ENCODE results near the gene CYP4F3.

CYP4F3 gene

GRCh38 chr19:15651791-15652190 is 11.1 kb downstream of the CYP4F3 start:
- no peaks in the 10 kb centered on the region for H3K9me3 ChIP-seq (ENCODE audit: severe bottlenecking)

GRCh38 chr19:15652559-15653278 is 12.0 kb downstream of the CYP4F3 start:
- no peaks in the 10 kb centered on the region for H3K9me3 ChIP-seq (ENCODE audit: severe bottlenecking)
- no peak overlapping the region for H3K4me3 ChIP-seq (ENCODE audit: low read depth, low read length)
- no peak for DNase-seq
- no peak for TF ChIP-seq CTCF (IDR thresholded peaks at IDR 0.05; ENCODE audit: low read depth, low read length)
- H3K36me3 ChIP-seq = no peaks in the 10 kb centered on the region
- peaks cover 33% of the 10 kb centered on the region for H3K27me3 ChIP-seq (ENCODE audit: insufficient read depth, low read depth, severe bottlenecking)
- no peak overlapping the region for H3K27ac ChIP-seq

More at GRCh38 chr19:15651791-15652190, 11.1 kb downstream of the CYP4F3 start:
- no peaks in the 10 kb centered on the region for H3K36me3 ChIP-seq
- no peak overlapping the region for H3K27ac ChIP-seq
- no peak for TF ChIP-seq CTCF (IDR thresholded peaks at IDR 0.05; ENCODE audit: low read depth, low read length)
- DNase-seq = no peak
- H3K4me3 ChIP-seq (ENCODE audit: low read depth, low read length) = no peak overlapping the region
- H3K27me3 ChIP-seq (ENCODE audit: insufficient read depth, low read depth, severe bottlenecking) = peaks cover 28% of the 10 kb centered on the region

GRCh38 chr19:15656467-15656866 is 15.8 kb downstream of the CYP4F3 start:
- no peak for DNase-seq
- Histone ChIP-seq H3K27ac (no peak overlapping the region), H3K36me3 (no peaks in the 10 kb centered on the region), H3K27me3 (ENCODE audit: insufficient read depth, low read depth, severe bottlenecking) (peaks cover 25% of the 10 kb centered on the region), H3K4me3 (ENCODE audit: low read depth, low read length) (no peak overlapping the region), H3K9me3 (ENCODE audit: severe bottlenecking) (no peaks in the 10 kb centered on the region)
- no peak for TF ChIP-seq CTCF (IDR thresholded peaks at IDR 0.05; ENCODE audit: low read depth, low read length)

GRCh38 chr19:15663247-15663646 is 22.6 kb downstream of the CYP4F3 start:
- no peak for DNase-seq
- Histone ChIP-seq H3K4me3 (ENCODE audit: low read depth, low read length) (no peak overlapping the region), H3K9me3 (ENCODE audit: severe bottlenecking) (no peaks in the 10 kb centered on the region), H3K27me3 (ENCODE audit: insufficient read depth, low read depth, severe bottlenecking) (peaks cover 26% of the 10 kb centered on the region), H3K27ac (no peak overlapping the region), H3K36me3 (no peaks in the 10 kb centered on the region)
- TF ChIP-seq CTCF (IDR thresholded peaks at IDR 0.05; ENCODE audit: low read depth, low read length) = no peak

DNA sequence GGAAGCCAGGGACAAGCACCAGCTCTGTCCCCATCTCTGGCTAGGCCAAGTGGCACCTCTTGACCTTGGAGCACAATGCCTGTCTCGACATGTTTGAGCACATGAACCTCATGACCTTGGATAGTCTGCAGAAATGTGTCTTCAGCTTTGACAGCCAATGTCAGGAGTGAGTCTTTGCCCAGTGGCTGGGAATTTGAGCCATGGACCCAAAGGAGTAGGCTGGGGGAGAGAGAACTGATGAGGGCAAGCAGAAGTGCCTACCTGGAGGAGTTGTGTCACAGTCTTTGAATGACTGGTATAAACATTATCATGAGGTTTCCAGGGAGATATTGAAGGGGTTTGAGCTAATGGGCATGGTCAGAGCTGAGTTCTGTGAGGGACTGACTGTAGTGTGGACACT is 25.5 kb downstream of the CYP4F3 start:
- no peaks in the 10 kb centered on the region for H3K36me3 ChIP-seq
- peaks cover 38% of the 10 kb centered on the region for H3K27me3 ChIP-seq (ENCODE audit: insufficient read depth, low read depth, severe bottlenecking)
- no peak for DNase-seq
- no peak overlapping the region for H3K4me3 ChIP-seq (ENCODE audit: low read depth, low read length)
- no peak for TF ChIP-seq CTCF (IDR thresholded peaks at IDR 0.05; ENCODE audit: low read depth, low read length)
- H3K9me3 ChIP-seq (ENCODE audit: severe bottlenecking) = no peaks in the 10 kb centered on the region
- no peak overlapping the region for H3K27ac ChIP-seq

DNA sequence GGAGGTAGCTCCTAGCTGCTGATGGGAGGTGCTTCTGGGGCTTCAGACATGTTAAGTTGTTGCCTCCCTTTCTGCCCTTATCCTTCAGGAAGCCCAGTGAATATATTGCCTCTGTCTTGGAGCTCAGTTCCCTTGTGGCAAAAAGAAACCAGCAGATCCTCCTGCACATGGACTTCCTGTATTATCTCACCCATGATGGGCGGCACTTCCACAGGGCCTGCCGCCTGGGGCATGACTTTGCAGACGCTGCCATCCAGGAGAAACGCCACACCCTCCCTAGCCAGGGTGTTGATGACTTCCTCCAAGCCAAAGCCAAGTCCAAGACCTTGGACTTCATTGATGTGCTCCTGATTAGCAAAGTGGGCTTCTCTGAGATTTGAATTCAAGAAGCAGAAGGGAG is 26.2 kb downstream of the CYP4F3 start:
- DNase-seq = no peak
- H3K4me3 ChIP-seq (ENCODE audit: low read depth, low read length) = no peak overlapping the region
- peaks cover 31% of the 10 kb centered on the region for H3K27me3 ChIP-seq (ENCODE audit: insufficient read depth, low read depth, severe bottlenecking)
- H3K9me3 ChIP-seq (ENCODE audit: severe bottlenecking) = no peaks in the 10 kb centered on the region
- no peak for TF ChIP-seq CTCF (IDR thresholded peaks at IDR 0.05; ENCODE audit: low read depth, low read length)
- no peak overlapping the region for H3K27ac ChIP-seq
- no peaks in the 10 kb centered on the region for H3K36me3 ChIP-seq

Data from WERI-Rb-1 (cell line).